ENCODE measurements around the gene VPS35L. TPM values are rescaled to one million over a fixed set of nuclear protein-coding genes. Genes with fewer than 3 reads are reported as not detected.

Gene VPS35L, protein sequence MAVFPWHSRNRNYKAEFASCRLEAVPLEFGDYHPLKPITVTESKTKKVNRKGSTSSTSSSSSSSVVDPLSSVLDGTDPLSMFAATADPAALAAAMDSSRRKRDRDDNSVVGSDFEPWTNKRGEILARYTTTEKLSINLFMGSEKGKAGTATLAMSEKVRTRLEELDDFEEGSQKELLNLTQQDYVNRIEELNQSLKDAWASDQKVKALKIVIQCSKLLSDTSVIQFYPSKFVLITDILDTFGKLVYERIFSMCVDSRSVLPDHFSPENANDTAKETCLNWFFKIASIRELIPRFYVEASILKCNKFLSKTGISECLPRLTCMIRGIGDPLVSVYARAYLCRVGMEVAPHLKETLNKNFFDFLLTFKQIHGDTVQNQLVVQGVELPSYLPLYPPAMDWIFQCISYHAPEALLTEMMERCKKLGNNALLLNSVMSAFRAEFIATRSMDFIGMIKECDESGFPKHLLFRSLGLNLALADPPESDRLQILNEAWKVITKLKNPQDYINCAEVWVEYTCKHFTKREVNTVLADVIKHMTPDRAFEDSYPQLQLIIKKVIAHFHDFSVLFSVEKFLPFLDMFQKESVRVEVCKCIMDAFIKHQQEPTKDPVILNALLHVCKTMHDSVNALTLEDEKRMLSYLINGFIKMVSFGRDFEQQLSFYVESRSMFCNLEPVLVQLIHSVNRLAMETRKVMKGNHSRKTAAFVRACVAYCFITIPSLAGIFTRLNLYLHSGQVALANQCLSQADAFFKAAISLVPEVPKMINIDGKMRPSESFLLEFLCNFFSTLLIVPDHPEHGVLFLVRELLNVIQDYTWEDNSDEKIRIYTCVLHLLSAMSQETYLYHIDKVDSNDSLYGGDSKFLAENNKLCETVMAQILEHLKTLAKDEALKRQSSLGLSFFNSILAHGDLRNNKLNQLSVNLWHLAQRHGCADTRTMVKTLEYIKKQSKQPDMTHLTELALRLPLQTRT
- 10 to 100 TPM; 15.1 to 53.4 (median 27.2) TPM for polyA plus RNA-seq
- long read RNA-seq, donor 1 = 0 reads
- long read RNA-seq, donor 2, partial matches to known transcripts = 0 of 2 reads
- long read RNA-seq, donor 2, other reads (novel, unspliced or antisense) = 0 of 2 reads
- long read RNA-seq, donor 3, partial matches to known transcripts = 54 of 58 reads
- long read RNA-seq, donor 3, other reads (novel, unspliced or antisense) = 0 of 58 reads
- long read RNA-seq, donor 4 = 0 reads
- long read RNA-seq, donor 5, partial matches to known transcripts = 6 of 8 reads
- long read RNA-seq, donor 5, other reads (novel, unspliced or antisense) = 0 of 8 reads
- long read RNA-seq, donor 6, partial matches to known transcripts = 0 of 8 reads
- long read RNA-seq, donor 6, other reads (novel, unspliced or antisense) = 0 of 8 reads
- long read RNA-seq, donor 7, partial matches to known transcripts = 0 of 5 reads
- long read RNA-seq, donor 7, other reads (novel, unspliced or antisense) = 0 of 5 reads
- long read RNA-seq, donor 8 = 0 reads
- long read RNA-seq, donor 9, partial matches to known transcripts = 0 of 2 reads
- long read RNA-seq, donor 9, other reads (novel, unspliced or antisense) = 0 of 2 reads
- long read RNA-seq, donor 10, transcript VPS35L-203 (31 exons, 3,855 nt) = major isoform, 6 of 76 reads
- long read RNA-seq, donor 10, partial matches to known transcripts = 64 of 76 reads
- long read RNA-seq, donor 10, other reads (novel, unspliced or antisense) = 5 of 76 reads

DNA sequence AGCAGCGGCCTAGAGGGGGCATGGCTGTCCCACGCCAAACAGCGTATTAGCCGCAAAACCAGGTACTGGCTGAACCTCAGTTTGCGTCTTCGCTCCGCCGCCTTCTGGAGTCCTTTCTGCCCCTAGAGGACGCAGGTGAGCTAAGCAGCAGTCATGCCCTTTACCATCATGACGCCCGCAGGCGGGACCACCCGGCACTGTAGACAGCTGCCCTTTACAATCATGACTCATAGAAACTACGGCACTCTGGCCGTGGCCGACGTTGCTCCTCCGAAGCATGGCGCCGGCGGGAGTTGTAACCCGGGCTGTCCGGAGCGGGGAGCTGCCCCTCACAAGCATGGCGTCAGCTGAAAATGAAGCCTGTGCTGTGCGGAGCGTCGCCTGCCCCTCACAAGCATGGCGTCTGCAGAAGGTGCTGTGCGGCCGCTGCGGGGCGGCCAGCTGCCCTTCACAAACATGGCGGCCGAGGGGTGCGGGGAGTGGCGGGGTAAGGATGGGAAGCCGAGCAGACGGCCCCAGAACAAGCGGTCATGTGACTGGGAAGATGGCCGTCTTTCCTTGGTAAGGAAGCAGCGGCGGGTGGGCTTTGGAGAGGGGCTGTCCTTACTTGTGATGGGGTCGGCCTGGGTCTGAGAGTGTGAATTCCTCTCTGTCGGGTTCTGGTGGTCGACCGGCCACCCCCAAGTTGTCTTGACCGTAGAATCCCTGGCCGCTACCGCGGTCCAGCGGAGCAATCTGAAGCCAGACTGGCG lies at the start of gene VPS35L:
TSS of gene VPS35L (plus strand) at position 518 of the 752 bp plus-strand sequence. CDS start at position 545, 27 bp downstream.
- peaks cover 0 to 6% (median 2%) of the 10 kb centered on the region in 3 donors for H3K36me3 ChIP-seq (ENCODE audit: control insufficient read depth in 3 of 3, insufficient read depth in 2 of 3, low read depth in 1 of 3, low read length in 3 of 3)
- peaks cover 0 to 4% (median 2%) of the 10 kb centered on the region in 3 donors for H3K4me1 ChIP-seq (ENCODE audit: control insufficient read depth in 3 of 3, insufficient read depth in 2 of 3, low read depth in 1 of 3, low read length in 2 of 3)
- no peaks in the 10 kb centered on the region for H3K9me3 ChIP-seq (ENCODE audit: control insufficient read depth in 2 of 2, insufficient read depth in 1 of 2, low read depth in 1 of 2, low read length in 1 of 2)
- DNase-seq (peak; percentile 97 to 100), FAIRE-seq (no peak)
- peak within 1 kb of the TSS; percentile 85 to 93 (median 90) for H3K27ac ChIP-seq (ENCODE audit: low read depth in 1 of 3, low read length in 2 of 3)
- WGBS, 3 donors = 0 to 1% (median 1%) methylated on average over 42 to 53 of the region's 53 CpGs
- H3K4me3 ChIP-seq (ENCODE audit: low read depth in 1 of 3, low read length in 3 of 3) = peak within 1 kb of the TSS; percentile 55 to 97 (median 62)
- H3K27me3 ChIP-seq (ENCODE audit: control insufficient read depth in 3 of 3, insufficient read depth in 3 of 3, low read length in 3 of 3) = no peaks in the 10 kb centered on the region

DNA sequence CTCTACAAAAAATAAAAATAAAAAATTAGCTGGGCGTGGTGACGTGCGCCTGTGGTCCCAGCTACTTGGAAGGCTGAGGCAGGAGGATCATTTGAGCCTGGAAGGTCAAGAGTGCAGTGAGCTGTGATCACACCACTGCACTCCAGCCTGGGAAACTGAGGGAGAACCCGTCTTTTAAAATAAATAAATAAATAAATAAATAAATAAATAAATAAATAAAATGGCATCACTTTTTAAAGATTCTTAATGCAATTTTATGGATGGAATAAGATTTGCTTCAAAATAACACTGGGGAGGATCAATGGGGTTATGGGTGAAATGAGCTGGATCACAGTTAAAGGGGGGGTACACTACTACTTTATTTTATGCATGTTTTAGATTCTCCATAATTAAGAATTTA lies 48.5 kb upstream of the VPS35L start:
- no peaks in the 10 kb centered on the region for H3K4me1 ChIP-seq (ENCODE audit: control insufficient read depth in 3 of 3, insufficient read depth in 2 of 3, low read depth in 1 of 3, low read length in 2 of 3)
- DNase-seq (no peak), FAIRE-seq (no peak)
- no peaks in the 10 kb centered on the region for H3K9me3 ChIP-seq (ENCODE audit: control insufficient read depth in 2 of 2, insufficient read depth in 1 of 2, low read depth in 1 of 2, low read length in 1 of 2)
- peaks cover 3 to 31% (median 14%) of the 10 kb centered on the region in 3 donors for H3K36me3 ChIP-seq (ENCODE audit: control insufficient read depth in 3 of 3, insufficient read depth in 2 of 3, low read depth in 1 of 3, low read length in 3 of 3)
- H3K27ac ChIP-seq (ENCODE audit: low read depth in 1 of 3, low read length in 2 of 3) = no peak overlapping the region
- no peak overlapping the region for H3K4me3 ChIP-seq (ENCODE audit: low read depth in 1 of 3, low read length in 3 of 3)
- H3K27me3 ChIP-seq (ENCODE audit: control insufficient read depth in 3 of 3, insufficient read depth in 3 of 3, low read length in 3 of 3) = no peaks in the 10 kb centered on the region
- WGBS, 3 donors = 85 to 98% (median 97%) methylated on average over 4 of the region's 4 CpGs

- no peaks in the 10 kb centered on the region for H3K4me1 ChIP-seq (ENCODE audit: control insufficient read depth in 3 of 3, insufficient read depth in 2 of 3, low read depth in 1 of 3, low read length in 2 of 3)
- no peaks in the 10 kb centered on the region for H3K9me3 ChIP-seq (ENCODE audit: control insufficient read depth in 2 of 2, insufficient read depth in 1 of 2, low read depth in 1 of 2, low read length in 1 of 2)
- H3K27me3 ChIP-seq (ENCODE audit: control insufficient read depth in 3 of 3, insufficient read depth in 3 of 3, low read length in 3 of 3) = no peaks in the 10 kb centered on the region
- FAIRE-seq = no peak
- no peak overlapping the region for H3K27ac ChIP-seq (ENCODE audit: low read depth in 1 of 3, low read length in 2 of 3)
- H3K36me3 ChIP-seq (ENCODE audit: control insufficient read depth in 3 of 3, insufficient read depth in 2 of 3, low read depth in 1 of 3, low read length in 3 of 3) = peaks cover 3 to 24% (median 14%) of the 10 kb centered on the region in 3 donors
- H3K4me3 ChIP-seq (ENCODE audit: low read depth in 1 of 3, low read length in 3 of 3) = no peak overlapping the region
- DNase-seq = no peak
- WGBS, 3 donors = 87 to 95% (median 94%) methylated on average over 2 of the region's 2 CpGs
Measured at GRCh38 chr16:19507867-19508266, 47.6 kb upstream of the VPS35L start.

GRCh38 chr16:19512297-19512696 lies 43.2 kb upstream of the VPS35L start:
- Histone ChIP-seq H3K4me1 (ENCODE audit: control insufficient read depth in 3 of 3, insufficient read depth in 2 of 3, low read depth in 1 of 3, low read length in 2 of 3) (peaks cover 0 to 30% (median 6%) of the 10 kb centered on the region in 3 donors), H3K27ac (ENCODE audit: low read depth in 1 of 3, low read length in 2 of 3) (no peak overlapping the region), H3K27me3 (ENCODE audit: control insufficient read depth in 3 of 3, insufficient read depth in 3 of 3, low read length in 3 of 3) (no peaks in the 10 kb centered on the region), H3K9me3 (ENCODE audit: control insufficient read depth in 2 of 2, insufficient read depth in 1 of 2, low read depth in 1 of 2, low read length in 1 of 2) (no peaks in the 10 kb centered on the region), H3K4me3 (ENCODE audit: low read depth in 1 of 3, low read length in 3 of 3) (no peak overlapping the region), H3K36me3 (ENCODE audit: control insufficient read depth in 3 of 3, insufficient read depth in 2 of 3, low read depth in 1 of 3, low read length in 3 of 3) (peaks cover 0 to 8% (median 4%) of the 10 kb centered on the region in 3 donors)
- FAIRE-seq (no peak), DNase-seq (no peak)

DNA sequence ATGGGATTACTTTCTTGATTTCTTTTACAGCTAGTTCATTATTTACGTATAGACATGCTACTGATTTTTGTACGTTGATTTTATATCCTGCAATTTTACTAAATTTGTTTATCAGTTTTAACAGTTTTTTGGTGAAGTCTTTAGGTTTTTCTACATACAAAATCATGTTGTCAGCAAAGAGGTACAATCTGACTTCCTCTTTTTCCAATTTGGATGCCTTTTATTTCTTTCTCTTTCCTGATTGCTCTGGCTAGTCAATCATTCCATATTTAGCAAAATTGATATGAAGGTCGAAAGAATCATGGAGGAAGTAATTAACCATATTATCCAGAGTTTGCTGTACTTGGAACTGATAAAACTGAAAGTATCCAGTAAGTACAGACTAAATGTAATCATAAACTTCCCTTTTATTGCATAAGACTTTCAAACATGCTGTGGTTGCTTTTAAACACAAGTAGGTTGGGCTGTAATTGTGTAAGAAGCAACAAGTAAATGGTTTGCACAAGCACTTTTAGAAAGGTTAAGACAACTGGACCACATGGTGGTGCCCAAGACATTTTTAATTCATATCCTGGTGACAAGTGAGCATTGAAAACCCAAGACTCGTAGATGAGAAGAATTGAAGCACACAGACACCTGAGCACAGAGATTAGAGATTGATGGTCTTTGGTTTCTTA lies 42.0 kb upstream of the VPS35L start:
- H3K27me3 ChIP-seq (ENCODE audit: control insufficient read depth in 3 of 3, insufficient read depth in 3 of 3, low read length in 3 of 3) = no peaks in the 10 kb centered on the region
- H3K4me3 ChIP-seq (ENCODE audit: low read depth in 1 of 3, low read length in 3 of 3) = no peak overlapping the region
- peak; percentile 93 for FAIRE-seq
- peaks cover 0 to 30% (median 6%) of the 10 kb centered on the region in 3 donors for H3K4me1 ChIP-seq (ENCODE audit: control insufficient read depth in 3 of 3, insufficient read depth in 2 of 3, low read depth in 1 of 3, low read length in 2 of 3)
- 11 to 47% (median 40%) methylated on average over 4 of the region's 4 CpGs for WGBS, 3 donors
- H3K27ac ChIP-seq (ENCODE audit: low read depth in 1 of 3, low read length in 2 of 3) = peak overlapping the region in 1 of 3 donors; percentile 68
- DNase-seq = peak; percentile 79 to 92
- peaks cover 0 to 8% (median 4%) of the 10 kb centered on the region in 3 donors for H3K36me3 ChIP-seq (ENCODE audit: control insufficient read depth in 3 of 3, insufficient read depth in 2 of 3, low read depth in 1 of 3, low read length in 3 of 3)
- no peaks in the 10 kb centered on the region for H3K9me3 ChIP-seq (ENCODE audit: control insufficient read depth in 2 of 2, insufficient read depth in 1 of 2, low read depth in 1 of 2, low read length in 1 of 2)

- no peaks in the 10 kb centered on the region for H3K27me3 ChIP-seq (ENCODE audit: control insufficient read depth in 3 of 3, insufficient read depth in 3 of 3, low read length in 3 of 3)
- H3K27ac ChIP-seq (ENCODE audit: low read depth in 1 of 3, low read length in 2 of 3) = peak overlapping the region in 2 of 3 donors; percentile 55 to 85
- peaks cover 6 to 42% (median 12%) of the 10 kb centered on the region in 3 donors for H3K4me1 ChIP-seq (ENCODE audit: control insufficient read depth in 3 of 3, insufficient read depth in 2 of 3, low read depth in 1 of 3, low read length in 2 of 3)
- H3K4me3 ChIP-seq (ENCODE audit: low read depth in 1 of 3, low read length in 3 of 3) = no peak overlapping the region
- peak; percentile 61 to 82 for DNase-seq
- peaks cover 0 to 14% (median 3%) of the 10 kb centered on the region in 3 donors for H3K36me3 ChIP-seq (ENCODE audit: control insufficient read depth in 3 of 3, insufficient read depth in 2 of 3, low read depth in 1 of 3, low read length in 3 of 3)
- WGBS, 3 donors = 25 to 55% (median 51%) methylated on average over 2 of the region's 2 CpGs
- FAIRE-seq = no peak
- H3K9me3 ChIP-seq (ENCODE audit: control insufficient read depth in 2 of 2, insufficient read depth in 1 of 2, low read depth in 1 of 2, low read length in 1 of 2) = no peaks in the 10 kb centered on the region
Measured at GRCh38 chr16:19515757-19516156, 39.7 kb upstream of the VPS35L start.
